RWPE1 (cell line): ENCODE results near the gene NUB1.

Source experiments
- CTCF ChIA-PET: fragments of 350-600 bp; sonication (Branson Sonifier 250); formaldehyde crosslinking; extraction: SDS; loops from one replicate; lab custom pipeline; 2021; lab: Yijun Ruan, JAX
- POLR2A ChIA-PET: fragments of 400-600 bp; formaldehyde crosslinking; extraction: SDS; loops from one replicate; lab custom pipeline; 2020; ENCODE audit warnings: antibody characterized with exemption; ENCODE audit not compliant: low non-redundant PET; lab: Yijun Ruan, JAX
- DNase-seq: peaks from one replicate; pipeline ENCODE4 v3.0.0; 2012; ENCODE audit warnings: low spot score
- H3K27ac ChIP-seq: fragments of 450-650 bp; 2 replicates; pipeline ENCODE4 v1.5.1; 2017
- TF ChIP-seq, protein P1 (sequence below): fragments of 450-650 bp; conservative IDR thresholded peaks from 2 replicates; pipeline ENCODE4 v1.5.1; 2017; ENCODE audit warnings: low read depth, mild to moderate bottlenecking

NUB1 gene

DNA sequence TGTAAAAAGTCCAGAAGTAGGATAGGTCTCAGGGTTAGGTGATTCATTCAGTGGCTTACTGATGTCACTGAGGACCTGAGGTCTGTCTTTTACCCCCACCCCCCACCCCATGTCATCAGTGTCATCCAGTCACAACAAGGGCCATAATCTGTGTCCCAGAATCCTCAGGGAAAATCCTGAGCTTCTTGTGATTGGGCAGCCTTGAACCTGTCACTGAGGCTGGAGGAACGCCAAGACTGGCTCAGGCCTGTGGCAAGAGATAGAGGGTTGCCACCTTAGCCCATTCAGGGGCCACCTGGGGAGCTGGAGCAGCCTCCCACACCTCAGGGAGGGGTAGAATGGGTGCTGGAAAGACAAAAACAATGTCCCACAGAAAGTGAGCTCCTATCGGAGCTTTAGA lies 29.7 kb downstream of the NUB1 start:
- DNase-seq, result no peak
- no peak overlapping the region for H3K27ac ChIP-seq
- POLR2A ChIA-PET, result no interaction called here
- CTCF ChIA-PET, result no interaction called here
- TF ChIP-seq, protein P1, sequence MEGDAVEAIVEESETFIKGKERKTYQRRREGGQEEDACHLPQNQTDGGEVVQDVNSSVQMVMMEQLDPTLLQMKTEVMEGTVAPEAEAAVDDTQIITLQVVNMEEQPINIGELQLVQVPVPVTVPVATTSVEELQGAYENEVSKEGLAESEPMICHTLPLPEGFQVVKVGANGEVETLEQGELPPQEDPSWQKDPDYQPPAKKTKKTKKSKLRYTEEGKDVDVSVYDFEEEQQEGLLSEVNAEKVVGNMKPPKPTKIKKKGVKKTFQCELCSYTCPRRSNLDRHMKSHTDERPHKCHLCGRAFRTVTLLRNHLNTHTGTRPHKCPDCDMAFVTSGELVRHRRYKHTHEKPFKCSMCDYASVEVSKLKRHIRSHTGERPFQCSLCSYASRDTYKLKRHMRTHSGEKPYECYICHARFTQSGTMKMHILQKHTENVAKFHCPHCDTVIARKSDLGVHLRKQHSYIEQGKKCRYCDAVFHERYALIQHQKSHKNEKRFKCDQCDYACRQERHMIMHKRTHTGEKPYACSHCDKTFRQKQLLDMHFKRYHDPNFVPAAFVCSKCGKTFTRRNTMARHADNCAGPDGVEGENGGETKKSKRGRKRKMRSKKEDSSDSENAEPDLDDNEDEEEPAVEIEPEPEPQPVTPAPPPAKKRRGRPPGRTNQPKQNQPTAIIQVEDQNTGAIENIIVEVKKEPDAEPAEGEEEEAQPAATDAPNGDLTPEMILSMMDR, result no peak

DNA sequence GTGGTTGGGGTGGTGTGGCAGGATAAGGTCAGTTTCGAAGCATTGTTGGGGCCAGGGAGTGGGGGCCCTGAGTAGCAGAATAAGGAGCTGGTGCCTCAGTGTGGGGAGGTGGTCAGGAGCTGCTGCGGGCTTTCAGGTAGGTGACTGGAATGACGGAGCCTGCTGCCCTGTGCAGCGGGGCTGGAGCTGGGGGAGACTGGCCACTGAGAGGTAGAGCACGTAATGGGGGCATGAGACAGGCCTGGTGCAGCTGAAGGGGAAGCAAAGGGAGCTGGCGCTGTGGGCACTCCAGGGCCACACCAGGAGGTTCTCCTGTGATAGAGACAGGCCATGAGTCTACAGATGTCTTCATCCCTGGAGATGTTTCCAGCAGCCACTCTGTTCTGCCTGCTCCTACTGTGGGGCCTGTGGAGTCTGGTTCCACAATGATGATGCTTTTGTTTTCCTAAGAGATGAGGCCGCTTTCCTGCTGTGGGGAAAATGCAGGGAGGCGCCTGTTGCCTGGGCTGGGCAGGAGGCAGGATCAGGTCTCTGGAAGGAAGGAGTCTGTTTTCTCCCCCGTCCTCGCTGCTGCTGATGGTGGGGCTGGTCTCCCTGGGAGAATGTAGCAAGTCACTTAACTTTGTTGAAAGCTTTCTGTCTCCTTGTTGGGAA lies 31.1 kb downstream of the NUB1 start:
- TF ChIP-seq, protein P1, result no peak
- no peak for DNase-seq
- no peak overlapping the region for H3K27ac ChIP-seq
- ChIA-PET POLR2A (no interaction called here), CTCF (interaction anchor here (0.5 kb wide), 1 partner anchor 95 kb away, joined by 5 read pairs; no protein-coding TSS in a partner anchor)

DNA sequence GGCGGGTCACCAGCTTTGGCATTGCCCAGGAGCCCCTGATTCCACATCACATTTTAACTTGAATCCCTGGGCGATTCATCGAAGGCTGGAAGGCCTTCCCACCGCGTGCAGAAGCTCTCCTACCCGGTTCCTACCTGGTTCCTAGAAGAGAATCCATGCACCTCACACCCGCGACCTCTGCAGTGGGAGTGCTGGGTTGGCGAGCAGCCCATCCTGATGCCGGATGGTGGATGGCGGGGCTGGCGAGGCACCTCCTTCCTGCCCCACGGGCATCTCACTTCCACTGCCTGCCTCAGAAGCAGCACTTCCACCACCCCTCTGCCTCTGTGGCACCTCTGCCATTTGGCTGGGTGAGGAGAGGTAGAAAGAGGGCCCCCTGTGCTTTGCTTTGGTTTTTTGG lies 32.0 kb downstream of the NUB1 start:
- no peak for DNase-seq
- ChIA-PET CTCF (no interaction called here), POLR2A (no interaction called here)
- peak overlapping the region; percentile 5; the same call in 1 of the 2 replicates for H3K27ac ChIP-seq
- TF ChIP-seq, protein P1, result no peak

DNA sequence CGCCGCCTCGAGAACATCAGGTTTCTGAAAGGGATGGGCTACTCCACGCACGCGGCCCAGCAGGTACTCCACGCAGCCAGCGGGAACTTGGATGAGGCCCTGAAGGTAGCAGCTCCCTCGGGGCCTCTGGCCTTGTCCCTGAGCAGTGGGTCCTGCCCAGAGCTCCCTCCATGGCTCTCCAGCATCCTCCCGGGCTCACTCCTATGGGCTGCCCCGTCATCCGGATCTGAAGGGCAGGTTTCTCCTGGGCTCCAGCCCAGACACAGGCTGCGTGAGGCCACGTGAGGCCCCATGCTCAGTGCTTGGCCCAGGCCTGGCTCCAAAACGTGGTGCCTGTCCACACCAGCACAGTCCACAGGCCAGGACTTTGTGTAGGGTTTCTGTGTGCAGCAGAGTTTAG lies 32.5 kb downstream of the NUB1 start:
- ChIA-PET POLR2A (no interaction called here), CTCF (no interaction called here)
- DNase-seq, result no peak
- TF ChIP-seq, protein P1, result no peak
- peak overlapping the region; percentile 5; the same call in 1 of the 2 replicates for H3K27ac ChIP-seq

DNA sequence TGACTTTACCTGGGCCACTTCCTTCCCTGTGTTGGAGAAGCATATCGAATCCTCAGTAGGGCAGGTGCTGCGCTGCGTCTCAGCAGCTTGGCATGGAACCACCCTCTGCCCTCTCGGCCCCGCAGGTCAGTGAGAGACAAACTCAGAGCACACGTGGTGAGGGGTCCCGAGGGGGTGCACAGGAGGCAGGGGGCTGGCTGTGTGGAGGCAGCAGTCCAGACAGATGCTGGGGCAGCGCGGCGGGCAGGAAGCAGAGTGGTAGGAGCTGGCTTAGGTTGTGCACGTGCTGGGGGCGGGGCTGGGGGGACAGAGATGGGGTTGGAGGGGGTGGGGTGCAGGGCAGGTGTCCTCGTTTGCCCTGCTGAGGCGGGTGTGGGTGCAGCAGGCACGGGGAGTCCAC lies 33.1 kb downstream of the NUB1 start:
- TF ChIP-seq, protein P1, result no peak
- CTCF ChIA-PET, result interaction anchor here (0.5 kb wide), 1 partner anchor 68 kb away, joined by 8 read pairs; no protein-coding TSS in a partner anchor
- no peak for DNase-seq
- POLR2A ChIA-PET, result no interaction called here
- H3K27ac ChIP-seq, result no peak overlapping the region

DNA sequence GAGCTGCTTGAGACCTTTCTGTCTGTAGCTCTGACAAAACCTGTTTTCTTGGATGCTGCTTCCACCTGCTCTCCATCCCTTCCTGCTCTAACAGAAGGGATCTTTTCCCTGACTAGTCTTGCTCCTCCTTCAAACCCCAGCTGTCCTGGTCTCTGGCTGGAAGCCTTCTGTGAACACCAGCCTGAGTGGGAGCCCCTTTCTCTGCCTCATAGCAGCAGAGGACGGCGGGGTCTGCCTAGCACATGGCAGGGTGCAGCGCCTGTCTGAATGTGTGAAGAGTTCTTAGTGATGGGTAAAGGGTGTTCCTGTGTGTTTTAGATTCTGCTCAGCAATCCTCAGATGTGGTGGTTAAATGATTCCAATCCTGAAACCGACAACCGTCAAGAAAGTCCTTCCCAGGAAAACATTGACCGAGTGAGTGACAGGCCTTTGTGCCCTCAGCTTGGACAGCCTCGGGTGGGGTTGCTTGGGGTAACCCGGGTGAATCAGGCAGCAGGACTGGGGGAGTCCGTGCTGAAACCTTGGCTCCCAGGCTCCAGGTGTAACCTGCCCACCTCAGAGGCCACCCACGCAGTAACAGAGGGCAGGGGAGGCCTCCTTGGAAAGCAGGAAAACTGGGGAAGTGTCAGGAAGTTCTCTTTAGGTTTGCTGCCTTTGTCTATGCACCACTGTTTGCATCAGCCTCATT lies 34.1 kb downstream of the NUB1 start:
- no peak for DNase-seq
- POLR2A ChIA-PET, result no interaction called here
- no peak overlapping the region for H3K27ac ChIP-seq
- TF ChIP-seq, protein P1, result no peak
- CTCF ChIA-PET, result no interaction called here
